ENCODE measurements around the gene MRPS7. TPM values are rescaled to one million over a fixed set of nuclear protein-coding genes. Genes with fewer than 3 reads are reported as not detected.

The MRPS7 gene
- total and polyA plus RNA-seq, 2 donors (not counting 3 experiments of a cell fraction or from before 2014, with no cell fraction given), result 79.8 to 82.8 TPM

DNA sequence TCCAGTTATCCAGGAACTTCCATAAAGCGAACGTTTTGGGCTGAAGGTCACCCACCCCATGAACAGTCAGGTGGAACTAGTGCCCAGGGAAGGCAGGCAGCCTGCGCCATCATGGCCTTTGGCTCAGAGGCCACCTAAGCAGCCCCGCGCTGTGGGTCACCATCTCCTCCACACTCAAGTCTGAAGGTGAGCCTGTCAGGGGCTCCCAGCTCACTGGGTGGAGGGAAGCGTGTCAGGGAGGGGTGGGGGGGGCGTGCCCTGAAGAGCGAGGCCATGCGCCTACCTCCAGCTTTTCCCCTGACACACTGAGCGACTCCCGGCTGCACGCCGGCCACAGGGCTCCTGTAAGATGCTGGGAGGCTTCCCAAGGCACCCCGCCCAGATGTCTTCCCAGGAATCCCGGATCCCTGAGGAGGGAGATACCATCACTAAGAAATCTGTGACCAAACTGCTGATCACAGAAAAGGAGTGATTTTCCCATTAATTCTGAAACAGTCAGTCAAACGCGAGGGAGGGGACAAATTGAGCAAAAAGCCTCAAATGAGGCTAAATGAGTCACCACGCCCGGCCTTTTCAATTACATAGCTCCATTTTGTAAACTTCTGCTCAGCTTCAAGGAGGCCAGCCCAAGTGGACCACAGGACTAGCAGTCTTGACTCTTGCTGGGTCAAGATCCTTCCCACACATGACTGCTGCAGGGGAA lies 54.0 kb downstream of the MRPS7 start:
- no peaks in the 10 kb centered on the region for H3K9me3 ChIP-seq (replicated peaks; ENCODE audit: control insufficient read depth, insufficient read depth, low read length)
- H3K9me1 ChIP-seq (replicated peaks; ENCODE audit: control insufficient read depth, extremely low read depth, insufficient read depth, low read length), result no peaks in the 10 kb centered on the region
- no peaks in the 10 kb centered on the region for H3K79me2 ChIP-seq (ENCODE audit: control insufficient read depth, insufficient read depth, low read length)
- CTCF ChIA-PET, result interaction anchor here (1.1 to 2.2 kb wide), 4 partner anchors 10 to 97 kb away, joined by 3 to 19 read pairs (median 4); partner anchors contain the start of gene MIF4GD
- H4K20me1 ChIP-seq (replicated peaks; ENCODE audit: control insufficient read depth, extremely low read depth, insufficient read depth, low read length), result no peaks in the 10 kb centered on the region
- no peak overlapping the region for H3K9ac ChIP-seq (replicated peaks; ENCODE audit: extremely low read depth, insufficient read depth, low read length)
- no peak overlapping the region for H3K27ac ChIP-seq (ENCODE audit: insufficient read depth, low read depth, low read length)
- no peaks in the 10 kb centered on the region for H3K27me3 ChIP-seq (ENCODE audit: control insufficient read depth in 2 of 2, insufficient read depth in 2 of 2, low read length in 2 of 2)
- peaks cover 4% of the 10 kb centered on the region for H3K4me1 ChIP-seq (ENCODE audit: control insufficient read depth, extremely low read depth, insufficient read depth, low read length)
- no TSS peak for BruUV-seq (replicated peaks)
- no peak for DNase-seq (ENCODE audit: low read depth, low spot score)
- no peak for FAIRE-seq
- peaks cover 2 to 16% of the 10 kb centered on the region in 2 experiments for H3K36me3 ChIP-seq (ENCODE audit: control insufficient read depth in 2 of 2, extremely low read depth in 1 of 2, insufficient read depth in 2 of 2, low read length in 2 of 2)
- no peak overlapping the region for H2AFZ ChIP-seq (ENCODE audit: low read depth, low read length)
- dilution Hi-C loops (cut with MboI; ENCODE audit: extremely low pct_ligation_motif_present, low sequenced_read_pairs), result no loop called here
- no peak overlapping the region for H3K4me3 ChIP-seq (replicated peaks in 1 of 3; ENCODE audit: insufficient read depth in 1 of 3, low read depth in 1 of 3, low read length in 3 of 3)
- POLR2A ChIA-PET, result interaction anchor here (0.6 to 0.9 kb wide), 3 partner anchors 26 to 140 kb away, joined by 3 to 5 read pairs (median 3); partner anchors contain the start of gene SLC25A19
- intact Hi-C loops (cut with micrococcal nuclease), result no loop called here
- H3K4me2 ChIP-seq (ENCODE audit: insufficient read depth, low read length), result no peak overlapping the region
- TF ChIP-seq POLR2AphosphoS5 (IDR thresholded peaks at IDR 0.05; ENCODE audit: insufficient read depth, low read depth, low read length), result no peak
- no peak for TF ChIP-seq EZH2 (IDR thresholded peaks at IDR 0.05; ENCODE audit: borderline replicate concordance, low read depth, low read length, severe bottlenecking)
- TF ChIP-seq POLR2A (IDR thresholded peaks at IDR 0.05; ENCODE audit: low read depth, low read length), result no peak
- TF ChIP-seq, protein P1, sequence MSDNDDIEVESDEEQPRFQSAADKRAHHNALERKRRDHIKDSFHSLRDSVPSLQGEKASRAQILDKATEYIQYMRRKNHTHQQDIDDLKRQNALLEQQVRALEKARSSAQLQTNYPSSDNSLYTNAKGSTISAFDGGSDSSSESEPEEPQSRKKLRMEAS (IDR thresholded peaks at IDR 0.05; ENCODE audit: insufficient read depth, insufficient read length), result no peak
- TF ChIP-seq JUN (IDR thresholded peaks at IDR 0.05; ENCODE audit: borderline replicate concordance, insufficient read depth, insufficient read length, low read depth), result no peak
- TF ChIP-seq MYC (IDR thresholded peaks at IDR 0.05; ENCODE audit: low read depth, low read length), result no peak
- no peak for TF ChIP-seq FOS (IDR thresholded peaks at IDR 0.05; ENCODE audit: borderline replicate concordance, insufficient read depth, low read length)
- TF ChIP-seq, protein P2, sequence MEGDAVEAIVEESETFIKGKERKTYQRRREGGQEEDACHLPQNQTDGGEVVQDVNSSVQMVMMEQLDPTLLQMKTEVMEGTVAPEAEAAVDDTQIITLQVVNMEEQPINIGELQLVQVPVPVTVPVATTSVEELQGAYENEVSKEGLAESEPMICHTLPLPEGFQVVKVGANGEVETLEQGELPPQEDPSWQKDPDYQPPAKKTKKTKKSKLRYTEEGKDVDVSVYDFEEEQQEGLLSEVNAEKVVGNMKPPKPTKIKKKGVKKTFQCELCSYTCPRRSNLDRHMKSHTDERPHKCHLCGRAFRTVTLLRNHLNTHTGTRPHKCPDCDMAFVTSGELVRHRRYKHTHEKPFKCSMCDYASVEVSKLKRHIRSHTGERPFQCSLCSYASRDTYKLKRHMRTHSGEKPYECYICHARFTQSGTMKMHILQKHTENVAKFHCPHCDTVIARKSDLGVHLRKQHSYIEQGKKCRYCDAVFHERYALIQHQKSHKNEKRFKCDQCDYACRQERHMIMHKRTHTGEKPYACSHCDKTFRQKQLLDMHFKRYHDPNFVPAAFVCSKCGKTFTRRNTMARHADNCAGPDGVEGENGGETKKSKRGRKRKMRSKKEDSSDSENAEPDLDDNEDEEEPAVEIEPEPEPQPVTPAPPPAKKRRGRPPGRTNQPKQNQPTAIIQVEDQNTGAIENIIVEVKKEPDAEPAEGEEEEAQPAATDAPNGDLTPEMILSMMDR (IDR thresholded peaks at IDR 0.05; ENCODE audit: extremely low read depth in 1 of 2, insufficient read depth in 1 of 2, low read depth in 1 of 2, low read length in 2 of 2), result no peak
- no peak for TF ChIP-seq GATA2 (IDR thresholded peaks at IDR 0.05; ENCODE audit: insufficient read depth, insufficient read length, low read depth, low read length)

Other genes starting within 250 kb of the MRPS7 start
- gene MRPL58, start 249.2 kb upstream of the MRPS7 start, total RNA-seq, result 38.0 and 38.8 TPM in 2 replicates
- 28.7 and 43.7 TPM in 2 replicates for gene MRPL58, start 249.2 kb upstream of the MRPS7 start, polyA plus RNA-seq
- 200 and 202 TPM in 2 replicates for gene ATP5PD, start 214.9 kb upstream of the MRPS7 start, total RNA-seq
- gene ATP5PD, start 214.9 kb upstream of the MRPS7 start, polyA plus RNA-seq, result 176 and 182 TPM in 2 replicates
- gene KCTD2, start 214.7 kb upstream of the MRPS7 start, total RNA-seq, result 20.6 and 23.2 TPM in 2 replicates
- gene KCTD2, start 214.7 kb upstream of the MRPS7 start, polyA plus RNA-seq, result 24.3 and 24.8 TPM in 2 replicates
- 16.4 and 17.4 TPM in 2 replicates for gene SLC16A5, start 173.9 kb upstream of the MRPS7 start, total RNA-seq
- gene SLC16A5, start 173.9 kb upstream of the MRPS7 start, polyA plus RNA-seq, result 23.3 and 31.9 TPM in 2 replicates
- gene ARMC7, start 151.9 kb upstream of the MRPS7 start, total RNA-seq, result 14.5 and 15.7 TPM in 2 replicates
- gene ARMC7, start 151.9 kb upstream of the MRPS7 start, polyA plus RNA-seq, result 11.8 and 13.1 TPM in 2 replicates
- gene NT5C, start 130.1 kb upstream of the MRPS7 start, total RNA-seq, result 32.6 and 39.2 TPM in 2 replicates
- gene NT5C, start 130.1 kb upstream of the MRPS7 start, polyA plus RNA-seq, result 29.1 and 38.0 TPM in 2 replicates
- gene JPT1, start 107.4 kb upstream of the MRPS7 start, total RNA-seq, result 352 and 364 TPM in 2 replicates
- 143 and 212 TPM in 2 replicates for gene JPT1, start 107.4 kb upstream of the MRPS7 start, polyA plus RNA-seq
- gene SUMO2, start 78.9 kb upstream of the MRPS7 start, total RNA-seq, result 424 and 437 TPM in 2 replicates
- 62.0 and 75.6 TPM in 2 replicates for gene SUMO2, start 78.9 kb upstream of the MRPS7 start, polyA plus RNA-seq
- gene NUP85, start 56.2 kb upstream of the MRPS7 start, total RNA-seq, result 98.3 and 105 TPM in 2 replicates
- 116 and 120 TPM in 2 replicates for gene NUP85, start 56.2 kb upstream of the MRPS7 start, polyA plus RNA-seq
- gene GGA3, start 273 bp upstream of the MRPS7 start, total RNA-seq, result 39.2 and 62.9 TPM in 2 replicates
- 41.2 and 41.6 TPM in 2 replicates for gene GGA3, start 273 bp upstream of the MRPS7 start, polyA plus RNA-seq
- gene MIF4GD, start 9.4 kb downstream of the MRPS7 start, total RNA-seq, result 12.3 and 12.4 TPM in 2 replicates
- 35.7 and 37.1 TPM in 2 replicates for gene MIF4GD, start 9.4 kb downstream of the MRPS7 start, polyA plus RNA-seq
- 16.8 and 20.9 TPM in 2 replicates for gene SLC25A19, start 27.6 kb downstream of the MRPS7 start, total RNA-seq
- 20.0 and 20.6 TPM in 2 replicates for gene SLC25A19, start 27.6 kb downstream of the MRPS7 start, polyA plus RNA-seq
- 93.9 and 94.8 TPM in 2 replicates for gene GRB2, start 143.8 kb downstream of the MRPS7 start, total RNA-seq
- gene GRB2, start 143.8 kb downstream of the MRPS7 start, polyA plus RNA-seq, result 41.8 and 51.5 TPM in 2 replicates
- 68.4 and 69.2 TPM in 2 replicates for gene TMEM94, start 194.8 kb downstream of the MRPS7 start, total RNA-seq
- 75.9 and 131 TPM in 2 replicates for gene TMEM94, start 194.8 kb downstream of the MRPS7 start, polyA plus RNA-seq

All from endothelial cell of umbilical vein (primary cell).